ENCODE data around the gene ANGPTL2.

The ANGPTL2 gene

DNA sequence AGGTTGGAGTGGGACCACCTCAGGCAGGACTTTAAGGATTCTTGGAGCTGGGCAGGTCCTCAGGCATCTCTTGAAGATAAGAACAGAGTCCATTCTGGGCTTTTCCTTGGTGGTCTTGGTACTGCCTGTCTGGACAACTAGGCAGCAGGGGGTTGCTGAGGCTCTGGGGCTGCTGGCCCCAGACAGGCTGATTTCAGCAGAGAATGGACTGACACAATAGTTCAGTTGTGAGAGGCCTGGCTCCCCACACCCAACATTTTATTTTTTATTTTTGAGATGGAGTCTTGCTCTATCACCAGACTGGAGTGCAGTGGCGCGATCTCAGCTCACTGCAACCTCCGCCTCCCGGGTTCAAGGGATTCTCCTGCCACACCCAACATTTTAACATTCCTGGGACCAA is 4.6 kb downstream of the ANGPTL2 start:
- Histone ChIP-seq H3K4me3 (ENCODE audit: low read depth in 1 of 2, low read length in 1 of 2) (no peak overlapping the region), H3K9me3 (no peaks in the 10 kb centered on the region), H3K36me3 (no peaks in the 10 kb centered on the region), H3K27ac (no peak overlapping the region), H3K4me1 (ENCODE audit: control insufficient read depth in 1 of 2, insufficient read depth in 1 of 2, low read depth in 1 of 2, low read length in 1 of 2) (no peaks in the 10 kb centered on the region), H3K27me3 (peaks cover 33% of the 10 kb centered on the region)
- no peak for TF ChIP-seq CTCF (IDR thresholded peaks at IDR 0.05)

GRCh38 chr9:127116957-127117356 is 5.5 kb downstream of the ANGPTL2 start:
- Histone ChIP-seq H3K9me3 (no peaks in the 10 kb centered on the region), H3K27ac (no peak overlapping the region), H3K4me3 (ENCODE audit: low read depth in 1 of 2, low read length in 1 of 2) (no peak overlapping the region), H3K36me3 (no peaks in the 10 kb centered on the region), H3K4me1 (ENCODE audit: control insufficient read depth in 1 of 2, insufficient read depth in 1 of 2, low read depth in 1 of 2, low read length in 1 of 2) (no peaks in the 10 kb centered on the region), H3K27me3 (peaks cover 25% of the 10 kb centered on the region)
- TF ChIP-seq CTCF (IDR thresholded peaks at IDR 0.05): no peak

GRCh38 chr9:127116088-127116726 is 6.2 kb downstream of the ANGPTL2 start:
- Histone ChIP-seq H3K9me3 (no peaks in the 10 kb centered on the region), H3K36me3 (no peaks in the 10 kb centered on the region), H3K4me3 (ENCODE audit: low read depth in 1 of 2, low read length in 1 of 2) (no peak overlapping the region), H3K27me3 (peaks cover 17% of the 10 kb centered on the region), H3K27ac (no peak overlapping the region), H3K4me1 (ENCODE audit: control insufficient read depth in 1 of 2, insufficient read depth in 1 of 2, low read depth in 1 of 2, low read length in 1 of 2) (no peaks in the 10 kb centered on the region)
- no peak for TF ChIP-seq CTCF (IDR thresholded peaks at IDR 0.05)

- Histone ChIP-seq H3K9me3 (no peaks in the 10 kb centered on the region), H3K4me1 (ENCODE audit: control insufficient read depth in 1 of 2, insufficient read depth in 1 of 2, low read depth in 1 of 2, low read length in 1 of 2) (no peaks in the 10 kb centered on the region), H3K27ac (no peak overlapping the region), H3K27me3 (peaks cover 1% of the 10 kb centered on the region), H3K4me3 (ENCODE audit: low read depth in 1 of 2, low read length in 1 of 2) (no peak overlapping the region), H3K36me3 (no peaks in the 10 kb centered on the region)
- no peak for TF ChIP-seq CTCF (IDR thresholded peaks at IDR 0.05)
Observed at GRCh38 chr9:127114606-127115005, 7.8 kb downstream of the ANGPTL2 start.

DNA sequence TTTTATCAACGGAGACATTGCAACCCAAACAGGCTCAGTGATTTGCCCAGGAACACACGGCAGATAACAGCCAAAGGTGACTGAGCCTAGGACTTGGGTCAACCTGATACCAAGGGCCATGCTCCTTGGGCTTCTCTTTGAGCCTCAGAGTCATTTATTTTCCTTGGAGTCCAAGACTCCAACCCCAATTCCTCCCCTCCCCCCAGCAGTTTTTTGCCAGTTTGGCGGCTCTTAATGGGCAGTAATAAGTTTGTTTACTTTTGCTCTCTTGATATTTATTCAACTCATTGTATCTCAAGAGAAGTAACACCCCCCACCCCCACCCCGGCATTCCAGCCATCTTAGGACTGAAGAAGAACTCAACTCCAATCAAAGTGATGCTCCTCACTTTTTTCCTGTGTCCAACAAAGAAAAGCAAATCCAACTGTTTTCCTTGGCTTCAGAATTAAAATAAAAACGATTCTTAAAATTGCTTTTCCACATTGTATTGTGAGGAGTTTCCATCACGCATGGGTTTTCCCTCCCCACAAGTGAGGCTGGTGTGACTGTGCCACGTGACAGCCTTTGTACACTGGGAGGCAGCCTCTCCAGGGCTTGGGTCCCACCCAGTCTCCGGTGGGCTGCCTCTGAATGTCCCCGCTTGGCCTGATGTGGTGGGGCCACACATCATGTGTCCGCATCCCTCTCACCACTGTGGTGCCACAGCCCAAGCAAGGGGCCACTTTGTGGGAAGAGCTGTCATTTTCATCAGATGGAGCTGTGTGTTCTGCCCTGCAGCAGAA is 9.1 kb downstream of the ANGPTL2 start:
- Histone ChIP-seq H3K27me3 (peaks cover 5% of the 10 kb centered on the region), H3K27ac (no peak overlapping the region), H3K4me1 (ENCODE audit: control insufficient read depth in 1 of 2, insufficient read depth in 1 of 2, low read depth in 1 of 2, low read length in 1 of 2) (no peaks in the 10 kb centered on the region), H3K36me3 (no peaks in the 10 kb centered on the region), H3K4me3 (ENCODE audit: low read depth in 1 of 2, low read length in 1 of 2) (no peak overlapping the region), H3K9me3 (no peaks in the 10 kb centered on the region)
- TF ChIP-seq CTCF (IDR thresholded peaks at IDR 0.05): no peak
